HepG2 (cell line): Measurements from ENCODE around the gene STARD13. TPM values are rescaled to one million over a fixed set of nuclear protein-coding genes. Genes with fewer than 3 reads are reported as not detected.

ENCODE experiments used
- ATAC-seq: fragments of 200-7000 bp; cut with Tn5 transposase; 3 replicates; pipeline ENCODE4 v1.9.1; 2020; ENCODE audit warnings: mild to moderate bottlenecking, moderate library complexity
- BruUV-seq: library from RNA; stranded (reverse); fragments of 400-500 nt; replicated peaks from 2 replicates; lab custom pipeline; 2021; lab: Mats Ljungman, UMichigan
- CTCF ChIA-PET: fragments of 300-600 bp; formaldehyde crosslinking; extraction: SDS; loops from one replicate; lab custom pipeline; 2021; ENCODE audit warnings: low total read pairs, inconsistent platforms, low intra/inter-chr PET ratio; lab: Yijun Ruan, JAX
- POLR2A ChIA-PET: fragments of 350-600 bp; sonication (Branson Sonifier 250); formaldehyde crosslinking; loops from one replicate; lab custom pipeline; 2020; ENCODE audit warnings: antibody characterized with exemption, inconsistent platforms; lab: Yijun Ruan, JAX
- DNase-seq: peaks from one replicate; pipeline ENCODE4 v3.0.0-alpha.2; 2015; ENCODE audit warnings: low spot score
- FAIRE-seq: peaks from 3 replicates; lab custom pipeline; 2011; peaks lifted over from hg19 to GRCh38; lab: Jason Lieb, UNC
- H2AFZ ChIP-seq: one replicate; pipeline ENCODE4 v1.6.1; 2011; ENCODE audit warnings: low read length, inconsistent platforms
- H3K27ac ChIP-seq: fragments of 300-600 bp; 3 replicates; pipeline ENCODE4 v1.8.0; 2011; ENCODE audit warnings: mixed run types, mild to moderate bottlenecking, mixed read lengths, low read length, inconsistent platforms; ENCODE audit not compliant: insufficient read depth; ENCODE audit errors: extremely low read length
- H3K27me3 ChIP-seq, 2 experiments: fragments of 200-600 bp in 1 of 2; 2 replicates in 1 of 2; 3 replicates in 1 of 2; pipeline versions ENCODE4 v1.6.0 to v1.8.0; 2011; ENCODE audit warnings: low read length in 2 of 2, mild to moderate bottlenecking in 2 of 2, moderate library complexity in 2 of 2, inconsistent platforms in 1 of 2; ENCODE audit not compliant: insufficient read depth in 2 of 2, control insufficient read depth in 1 of 2
- H3K36me3 ChIP-seq, 2 experiments: fragments of 200-600 bp in 1 of 2; replicated peaks in 1 of 2; 2 replicates in 1 of 2; 3 replicates in 1 of 2; pipeline versions ENCODE4 v1.5.1 to v1.8.0; 2011; ENCODE audit warnings: low read length in 2 of 2, inconsistent platforms in 1 of 2; ENCODE audit not compliant: insufficient read depth in 2 of 2, control insufficient read depth in 1 of 2
- H3K4me1 ChIP-seq: 2 replicates; pipeline ENCODE4 v1.5.1; 2012; ENCODE audit warnings: low read length, inconsistent platforms; ENCODE audit not compliant: insufficient read depth
- H3K4me2 ChIP-seq: 2 replicates; pipeline ENCODE4 v1.6.0; 2011; ENCODE audit warnings: low read depth, low read length, inconsistent platforms
- H3K4me3 ChIP-seq, 3 experiments: fragments of 200-600 bp in 1 of 3; sonication (generic), shearing (Covaris generic) in 1 of 3; replicated peaks in 1 of 3; 2 replicates each; pipeline ENCODE4 v1.5.1; 2011 to 2016; ENCODE audit warnings: low read length in 3 of 3, inconsistent platforms in 2 of 3, low read depth in 2 of 3, mild to moderate bottlenecking in 2 of 3, control low read depth in 1 of 3, mixed read lengths in 1 of 3; ENCODE audit not compliant: insufficient read depth in 1 of 3
- H3K79me2 ChIP-seq: one replicate; pipeline ENCODE4 v1.6.1; 2011; ENCODE audit warnings: low read length, inconsistent platforms; ENCODE audit not compliant: insufficient read depth
- H3K9ac ChIP-seq: 2 replicates; pipeline ENCODE4 v1.6.0; 2011; ENCODE audit warnings: mild to moderate bottlenecking, low read depth, low read length, inconsistent platforms; ENCODE audit not compliant: insufficient read depth
- H3K9me3 ChIP-seq: 2 replicates; pipeline ENCODE4 v1.5.1; 2012; ENCODE audit warnings: mild to moderate bottlenecking, low read length
- H4K20me1 ChIP-seq: 2 replicates; pipeline ENCODE4 v1.6.0; 2011; ENCODE audit warnings: inconsistent platforms, mild to moderate bottlenecking, low read length, moderate library complexity; ENCODE audit not compliant: insufficient read depth
- ARNT ChIP-seq: fragments of 450-650 bp; IDR thresholded peaks from 2 replicates; pipeline ENCODE4 v1.6.1; 2017
- ARNTL ChIP-seq: sonication (generic); formaldehyde crosslinking; IDR thresholded peaks from 2 replicates; pipeline ENCODE4 v1.4.0; 2020; ENCODE audit warnings: mild to moderate bottlenecking, missing genetic modification reagents
- HMG20B ChIP-seq: conservative IDR thresholded peaks from 2 replicates; pipeline ENCODE4 v1.6.1; 2016; ENCODE audit warnings: missing genetic modification reagents, missing compliant biosample characterization
- HNF4A ChIP-seq: sonication (generic); formaldehyde crosslinking; IDR thresholded peaks from 2 replicates; pipeline ENCODE4 v1.4.0; 2020; ENCODE audit warnings: missing genetic modification reagents
- HNRNPK ChIP-seq: fragments of 200-400 bp; formaldehyde crosslinking; IDR thresholded peaks from 2 replicates; pipeline ENCODE4 v1.6.1; 2018; ENCODE audit warnings: low read length, low read depth, moderate library complexity, mild to moderate bottlenecking; ENCODE audit not compliant: poor library complexity, severe bottlenecking
- HNRNPLL ChIP-seq: fragments of 200-400 bp; formaldehyde crosslinking; IDR thresholded peaks from 2 replicates; pipeline ENCODE4 v1.6.1; 2017; ENCODE audit warnings: mild to moderate bottlenecking, low read depth, low read length; ENCODE audit not compliant: poor library complexity, severe bottlenecking
- JARID2 ChIP-seq: sonication (generic); formaldehyde crosslinking; IDR thresholded peaks from 2 replicates; pipeline ENCODE4 v1.8.1; 2023; ENCODE audit warnings: missing genetic modification reagents, inconsistent platforms; ENCODE audit not compliant: insufficient replicate concordance
- KLF6 ChIP-seq: IDR thresholded peaks from 2 replicates; pipeline ENCODE4 v1.8.0; 2016; ENCODE audit warnings: missing biosample characterization, missing genetic modification reagents
- MTF1 ChIP-seq: sonication (generic); formaldehyde crosslinking; IDR thresholded peaks from 2 replicates; pipeline ENCODE4 v1.5.0; 2020; ENCODE audit warnings: missing genetic modification reagents
- PAX8 ChIP-seq: sonication (generic); formaldehyde crosslinking; IDR thresholded peaks from 2 replicates; pipeline ENCODE4 v1.8.0; 2022; ENCODE audit warnings: mild to moderate bottlenecking, missing genetic modification reagents, borderline replicate concordance
- RELA ChIP-seq: sonication (generic); formaldehyde crosslinking; IDR thresholded peaks from 2 replicates; pipeline ENCODE4 v1.4.0; 2020; ENCODE audit warnings: missing genetic modification reagents
- SALL1 ChIP-seq: sonication (generic); formaldehyde crosslinking; IDR thresholded peaks from 2 replicates; pipeline ENCODE4 v1.8.0; 2022; ENCODE audit warnings: mild to moderate bottlenecking, missing genetic modification reagents
- SP2 ChIP-seq: sonication (generic); formaldehyde crosslinking; IDR thresholded peaks from 2 replicates; pipeline ENCODE4 v1.5.1; 2020; ENCODE audit warnings: mild to moderate bottlenecking, missing genetic modification reagents
- ZC3H4 ChIP-seq: sonication (generic); formaldehyde crosslinking; IDR thresholded peaks from 2 replicates; pipeline ENCODE4 v1.4.0; 2020; ENCODE audit warnings: missing genetic modification reagents, borderline replicate concordance
- ZNF335 ChIP-seq: sonication (generic); formaldehyde crosslinking; IDR thresholded peaks from 2 replicates; pipeline ENCODE4 v1.4.0; 2020; ENCODE audit warnings: missing genetic modification reagents
- WGBS: methylation state at CpG from one replicate; pipeline ENCODE4 v1.1.6; 2017; ENCODE audit warnings: low lambda C conversion rate; 5-methylcytosine and 5-hydroxymethylcytosine counted together
- in situ Hi-C: cut with HindIII; loops from 2 replicates; pipeline ENCODE4 v1.10.0; 2017; ENCODE audit warnings: low pct_unique_long_range_greater_than_20kb; ENCODE audit not compliant: extremely low pct_ligation_motif_present
- intact Hi-C: fragments of 100-400 bp; cut with micrococcal nuclease; formaldehyde crosslinking; loops from one replicate; pipeline ENCODE4 v1.10.0; 2022; ENCODE audit not compliant: unreplicated experiment
- polyA plus RNA-seq, 8 experiments: library from polyadenylated mRNA; depleted of rRNA in 3 of 8; stranded (reverse) in 7 of 8; unstranded in 1 of 8; fragments of >200 nt; fragmentation: Illumina TruSeq in 4 of 8; extraction: Trizol in 4 of 8; gene quantifications; 2 replicates each; pipeline versions ENCODE4 v1.2.1 to v1.2.3, GENCODE V29; 2011 to 2016; ENCODE audit warnings: low read depth in 4 of 8, missing spikeins in 1 of 8, mixed read lengths in 1 of 8; ENCODE audit not compliant: insufficient read depth in 1 of 8
- total RNA-seq, 5 experiments: library from RNA; depleted of rRNA; stranded (reverse); fragments of >200 nt; fragmentation: Illumina TruSeq; extraction: Trizol; gene quantifications; 2 replicates each; pipeline ENCODE4 v1.2.3, GENCODE V29; 2016; ENCODE audit warnings: low read depth in 1 of 5
- TF ChIP-seq, protein P1 (sequence below): sonication (generic); formaldehyde crosslinking; IDR thresholded peaks from 2 replicates; pipeline ENCODE4 v1.4.0; 2020; ENCODE audit warnings: missing genetic modification reagents

The STARD13 gene
- total and polyA plus RNA-seq, 2 of the 13 experiments (the other 11 are each of a cell fraction or from before 2014, with no cell fraction given) = 12.8 to 14.3 TPM

DNA sequence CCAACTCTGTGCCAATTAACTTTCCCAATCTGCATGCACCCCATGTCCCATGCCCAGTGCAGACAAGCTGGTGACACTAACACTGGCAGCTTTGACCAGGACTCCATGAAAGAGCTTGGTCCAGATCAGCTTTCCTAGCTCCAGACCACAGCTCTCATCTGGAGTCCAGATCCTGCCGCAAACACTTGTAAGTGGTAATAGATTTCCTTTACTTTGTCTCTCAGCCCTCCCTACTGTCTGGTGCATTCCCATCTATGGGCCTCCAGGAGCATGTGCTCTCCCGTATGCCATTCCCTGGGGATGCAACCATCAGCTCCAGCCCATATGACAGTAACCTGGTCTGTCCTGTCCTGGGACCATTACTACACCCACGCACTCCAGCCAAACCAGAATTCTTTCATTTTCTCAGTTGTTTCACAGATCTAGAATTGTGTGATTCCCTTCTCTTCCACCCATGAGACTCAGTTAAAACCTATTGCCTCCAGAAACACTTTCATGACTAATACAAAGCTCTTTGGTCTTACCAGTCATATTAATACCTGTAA is 4.9 kb upstream of the STARD13 start:
- DNase-seq = no peak
- Histone ChIP-seq H3K9me3 (no peaks in the 10 kb centered on the region), H3K36me3 (no peaks in the 10 kb centered on the region), H3K4me2 (no peak overlapping the region), H3K9ac (no peak overlapping the region), H3K4me3 (no peak overlapping the region), H3K27ac (no peak overlapping the region), H3K27me3 (no peaks in the 10 kb centered on the region; a peak in 1 of 5 replicates), H4K20me1 (no peaks in the 10 kb centered on the region), H3K4me1 (peaks cover 9% of the 10 kb centered on the region), H2AFZ (no peak overlapping the region), H3K79me2 (peaks cover under 1% of the 10 kb centered on the region)
- no peak for ATAC-seq
- TF ChIP-seq ARNT = no peak
- no peak for TF ChIP-seq HNF4A (CRISPR knock-in tag)
- no peak for TF ChIP-seq SALL1 (CRISPR knock-in tag)
- TF ChIP-seq ZNF335 (CRISPR knock-in tag) = no peak
- no peak for TF ChIP-seq KLF6 (CRISPR knock-in tag)
- TF ChIP-seq ZC3H4 (CRISPR knock-in tag) = no peak
- no peak for TF ChIP-seq PAX8 (CRISPR knock-in tag)
- TF ChIP-seq JARID2 (CRISPR knock-in tag) = no peak
- TF ChIP-seq HNRNPK = no peak
- TF ChIP-seq SP2 (CRISPR knock-in tag) = no peak
- in situ Hi-C loops (no loop called here), intact Hi-C loops (no loop called here)
- no peak for FAIRE-seq
- CTCF ChIA-PET = no interaction called here
- WGBS = 98% methylated on average over 3 of the region's 3 CpGs
- POLR2A ChIA-PET = no interaction called here
- BruUV-seq = no TSS peak

GRCh38 chr13:33289966-33290365 is 4.4 kb upstream of the STARD13 start:
- no peak for DNase-seq
- in situ Hi-C loops (no loop called here), intact Hi-C loops (no loop called here)
- POLR2A ChIA-PET = no interaction called here
- Histone ChIP-seq H3K4me3 (no peak overlapping the region), H3K4me1 (peaks cover 9% of the 10 kb centered on the region), H3K9me3 (no peaks in the 10 kb centered on the region), H3K36me3 (no peaks in the 10 kb centered on the region), H3K79me2 (peaks cover 6% of the 10 kb centered on the region), H3K27me3 (peaks cover 0 to 3% of the 10 kb centered on the region in 2 experiments; a peak in 1 of 5 replicates), H3K4me2 (no peak overlapping the region), H4K20me1 (no peaks in the 10 kb centered on the region), H3K9ac (no peak overlapping the region), H3K27ac (no peak overlapping the region), H2AFZ (no peak overlapping the region)
- BruUV-seq = no TSS peak
- CTCF ChIA-PET = no interaction called here
- FAIRE-seq = no peak
- ATAC-seq = no peak
- 94% methylated on average over 3 of the region's 3 CpGs for WGBS
- TF ChIP-seq, protein P1, sequence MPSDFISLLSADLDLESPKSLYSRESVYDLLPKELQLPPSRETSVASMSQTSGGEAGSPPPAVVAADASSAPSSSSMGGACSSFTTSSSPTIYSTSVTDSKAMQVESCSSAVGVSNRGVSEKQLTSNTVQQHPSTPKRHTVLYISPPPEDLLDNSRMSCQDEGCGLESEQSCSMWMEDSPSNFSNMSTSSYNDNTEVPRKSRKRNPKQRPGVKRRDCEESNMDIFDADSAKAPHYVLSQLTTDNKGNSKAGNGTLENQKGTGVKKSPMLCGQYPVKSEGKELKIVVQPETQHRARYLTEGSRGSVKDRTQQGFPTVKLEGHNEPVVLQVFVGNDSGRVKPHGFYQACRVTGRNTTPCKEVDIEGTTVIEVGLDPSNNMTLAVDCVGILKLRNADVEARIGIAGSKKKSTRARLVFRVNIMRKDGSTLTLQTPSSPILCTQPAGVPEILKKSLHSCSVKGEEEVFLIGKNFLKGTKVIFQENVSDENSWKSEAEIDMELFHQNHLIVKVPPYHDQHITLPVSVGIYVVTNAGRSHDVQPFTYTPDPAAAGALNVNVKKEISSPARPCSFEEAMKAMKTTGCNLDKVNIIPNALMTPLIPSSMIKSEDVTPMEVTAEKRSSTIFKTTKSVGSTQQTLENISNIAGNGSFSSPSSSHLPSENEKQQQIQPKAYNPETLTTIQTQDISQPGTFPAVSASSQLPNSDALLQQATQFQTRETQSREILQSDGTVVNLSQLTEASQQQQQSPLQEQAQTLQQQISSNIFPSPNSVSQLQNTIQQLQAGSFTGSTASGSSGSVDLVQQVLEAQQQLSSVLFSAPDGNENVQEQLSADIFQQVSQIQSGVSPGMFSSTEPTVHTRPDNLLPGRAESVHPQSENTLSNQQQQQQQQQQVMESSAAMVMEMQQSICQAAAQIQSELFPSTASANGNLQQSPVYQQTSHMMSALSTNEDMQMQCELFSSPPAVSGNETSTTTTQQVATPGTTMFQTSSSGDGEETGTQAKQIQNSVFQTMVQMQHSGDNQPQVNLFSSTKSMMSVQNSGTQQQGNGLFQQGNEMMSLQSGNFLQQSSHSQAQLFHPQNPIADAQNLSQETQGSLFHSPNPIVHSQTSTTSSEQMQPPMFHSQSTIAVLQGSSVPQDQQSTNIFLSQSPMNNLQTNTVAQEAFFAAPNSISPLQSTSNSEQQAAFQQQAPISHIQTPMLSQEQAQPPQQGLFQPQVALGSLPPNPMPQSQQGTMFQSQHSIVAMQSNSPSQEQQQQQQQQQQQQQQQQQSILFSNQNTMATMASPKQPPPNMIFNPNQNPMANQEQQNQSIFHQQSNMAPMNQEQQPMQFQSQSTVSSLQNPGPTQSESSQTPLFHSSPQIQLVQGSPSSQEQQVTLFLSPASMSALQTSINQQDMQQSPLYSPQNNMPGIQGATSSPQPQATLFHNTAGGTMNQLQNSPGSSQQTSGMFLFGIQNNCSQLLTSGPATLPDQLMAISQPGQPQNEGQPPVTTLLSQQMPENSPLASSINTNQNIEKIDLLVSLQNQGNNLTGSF (CRISPR knock-in tag) = no peak
- TF ChIP-seq HMG20B (no peak), MTF1 (no peak), ARNTL (CRISPR knock-in tag) (no peak), RELA (CRISPR knock-in tag) (no peak), HNRNPLL (no peak)
